Tibial nerve (tissue), 4 donors: ENCODE measurements around the gene MYO9B. TPM values are rescaled to one million over a fixed set of nuclear protein-coding genes. Genes with fewer than 3 reads are reported as not detected.

Experiments used
- DNase-seq, 2 donors: peaks; one replicate each; pipeline ENCODE4 v3.0.0-alpha.2; 2019; ENCODE audit warnings: low spot score in 2 of 2
- H3K27ac ChIP-seq, 4 donors: fragments of 200-600 bp; sonication (generic) in 3 of 4; one replicate each; pipeline ENCODE4 v1.5.1; 2017 to 2019; ENCODE audit warnings: mild to moderate bottlenecking in 1 of 4
- H3K27me3 ChIP-seq, 2 donors: fragments of 200-600 bp; sonication (generic) in 1 of 2; one replicate each; pipeline versions ENCODE4 v1.5.1 to v1.6.0; 2017 to 2019
- H3K36me3 ChIP-seq, 3 donors: fragments of 200-600 bp; sonication (generic); one replicate each; pipeline ENCODE4 v1.5.1; 2018 to 2019
- H3K4me1 ChIP-seq, 4 donors: fragments of 200-600 bp; sonication (generic) in 3 of 4; one replicate each; pipeline ENCODE4 v1.5.1; 2017 to 2019
- H3K4me3 ChIP-seq, 4 donors: fragments of 200-600 bp; sonication (generic) in 3 of 4; one replicate each; pipeline ENCODE4 v1.5.1; 2017 to 2019; ENCODE audit warnings: mild to moderate bottlenecking in 1 of 4, moderate library complexity in 1 of 4
- H3K9me3 ChIP-seq, 4 donors: fragments of 200-600 bp; sonication (generic) in 3 of 4; one replicate each; pipeline ENCODE4 v1.5.1; 2017 to 2019
- EP300 ChIP-seq, 2 donors: sonication (generic); formaldehyde crosslinking; IDR thresholded peaks; one replicate each; pipeline ENCODE4 v1.6.1; 2017; ENCODE audit warnings: antibody characterized with exemption in 2 of 2, mild to moderate bottlenecking in 1 of 2
- POLR2A ChIP-seq, 2 donors: fragments of 450-650 bp; IDR thresholded peaks; one replicate each; pipeline ENCODE4 v1.6.1; 2017; ENCODE audit warnings: antibody characterized with exemption in 2 of 2, mild to moderate bottlenecking in 2 of 2, moderate library complexity in 2 of 2
- WGBS, 2 donors: methylation state at CpG; one replicate each; pipeline ENCODE4 v1.1.5; 2018; 5-methylcytosine and 5-hydroxymethylcytosine counted together
- total RNA-seq, 4 donors: library from RNA; depleted of rRNA; stranded (reverse); fragments of >200 nt; gene quantifications; one replicate each; pipeline ENCODE4 v1.1.0, GENCODE V29; 2016
- TF ChIP-seq, protein P1 (sequence below), 5 experiments: fragments of 200-600 bp in 3 of 5; fragments of 450-650 bp in 2 of 5; sonication (generic) in 3 of 5; IDR thresholded peaks; one replicate each; pipeline ENCODE4 v1.5.1; 2016 to 2019; ENCODE audit warnings: antibody characterized with exemption in 5 of 5, mild to moderate bottlenecking in 3 of 5, moderate library complexity in 2 of 5

The MYO9B gene
- total RNA-seq, 4 donors from 2014 or later, result 61.7 to 201 (median 115) TPM

DNA sequence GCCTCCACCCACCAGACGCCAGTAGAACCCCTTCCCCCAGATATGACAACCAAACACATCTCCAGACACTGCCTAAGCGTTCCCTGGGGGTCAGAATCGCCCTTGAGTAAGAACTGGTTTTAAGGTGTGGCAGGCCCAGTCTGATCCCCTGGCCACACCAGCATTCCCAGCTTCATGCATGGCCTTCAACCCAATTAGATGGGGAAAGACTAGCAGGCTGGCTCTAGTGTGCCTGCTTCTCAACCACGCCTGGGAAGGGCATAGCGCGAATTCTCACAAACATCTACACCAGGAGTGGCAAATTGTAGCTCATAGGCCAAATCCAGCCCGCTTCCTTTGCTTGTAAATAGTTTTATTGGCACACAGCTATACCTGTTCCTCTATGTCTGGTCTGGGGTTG lies 13.9 kb upstream of the MYO9B start:
- DNase-seq, result no peak
- Histone ChIP-seq H3K36me3 (peaks cover 0 to 54% (median 15%) of the 10 kb centered on the region in 3 donors), H3K9me3 (peaks cover 0 to 33% (median 2%) of the 10 kb centered on the region in 4 donors), H3K27ac (no peak overlapping the region), H3K27me3 (no peaks in the 10 kb centered on the region), H3K4me1 (no peaks in the 10 kb centered on the region), H3K4me3 (no peak overlapping the region)
- 89 to 98% methylated on average over 7 of the region's 7 CpGs for WGBS, 2 donors
- no peak for TF ChIP-seq EP300 (IDR thresholded peaks at IDR 0.05)
- TF ChIP-seq, protein P1, sequence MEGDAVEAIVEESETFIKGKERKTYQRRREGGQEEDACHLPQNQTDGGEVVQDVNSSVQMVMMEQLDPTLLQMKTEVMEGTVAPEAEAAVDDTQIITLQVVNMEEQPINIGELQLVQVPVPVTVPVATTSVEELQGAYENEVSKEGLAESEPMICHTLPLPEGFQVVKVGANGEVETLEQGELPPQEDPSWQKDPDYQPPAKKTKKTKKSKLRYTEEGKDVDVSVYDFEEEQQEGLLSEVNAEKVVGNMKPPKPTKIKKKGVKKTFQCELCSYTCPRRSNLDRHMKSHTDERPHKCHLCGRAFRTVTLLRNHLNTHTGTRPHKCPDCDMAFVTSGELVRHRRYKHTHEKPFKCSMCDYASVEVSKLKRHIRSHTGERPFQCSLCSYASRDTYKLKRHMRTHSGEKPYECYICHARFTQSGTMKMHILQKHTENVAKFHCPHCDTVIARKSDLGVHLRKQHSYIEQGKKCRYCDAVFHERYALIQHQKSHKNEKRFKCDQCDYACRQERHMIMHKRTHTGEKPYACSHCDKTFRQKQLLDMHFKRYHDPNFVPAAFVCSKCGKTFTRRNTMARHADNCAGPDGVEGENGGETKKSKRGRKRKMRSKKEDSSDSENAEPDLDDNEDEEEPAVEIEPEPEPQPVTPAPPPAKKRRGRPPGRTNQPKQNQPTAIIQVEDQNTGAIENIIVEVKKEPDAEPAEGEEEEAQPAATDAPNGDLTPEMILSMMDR (IDR thresholded peaks at IDR 0.05), result no peak
- TF ChIP-seq POLR2A (IDR thresholded peaks at IDR 0.05), result no peak

DNA sequence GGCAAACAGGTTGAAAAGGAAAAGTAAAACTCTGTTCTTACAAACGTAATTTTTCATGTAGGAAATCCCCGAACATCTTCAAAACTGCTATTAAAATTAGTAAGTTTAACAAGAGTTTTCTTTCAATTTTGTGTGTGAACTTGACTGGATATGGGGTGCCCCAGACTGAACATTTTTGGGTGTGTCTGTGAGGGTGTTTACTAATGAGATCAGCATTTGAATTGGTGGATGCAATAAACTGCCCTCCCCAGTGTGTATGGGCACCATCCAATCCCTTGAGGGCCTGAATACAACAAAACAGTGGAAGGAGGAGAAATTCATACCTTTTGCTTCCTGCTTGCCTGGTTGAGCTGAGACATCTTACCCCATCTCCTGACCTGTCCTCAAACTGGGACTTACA lies 12.1 kb upstream of the MYO9B start:
- no peaks in the 10 kb centered on the region for H3K27me3 ChIP-seq
- H3K36me3 ChIP-seq, result peaks cover 0 to 39% (median 8%) of the 10 kb centered on the region in 3 donors
- H3K9me3 ChIP-seq, result peaks cover 0 to 21% (median 2%) of the 10 kb centered on the region in 4 donors
- DNase-seq, result no peak
- WGBS, 2 donors, result 86 to 87% methylated on average over 2 of the region's 2 CpGs
- H3K4me1 ChIP-seq, result peaks cover 0 to 7% (median 0%) of the 10 kb centered on the region in 4 donors
- H3K27ac ChIP-seq, result no peak overlapping the region
- TF ChIP-seq, protein P1 (IDR thresholded peaks at IDR 0.05), result no peak
- TF ChIP-seq POLR2A (IDR thresholded peaks at IDR 0.05) (no peak), EP300 (IDR thresholded peaks at IDR 0.05) (no peak)
- no peak overlapping the region for H3K4me3 ChIP-seq

DNA sequence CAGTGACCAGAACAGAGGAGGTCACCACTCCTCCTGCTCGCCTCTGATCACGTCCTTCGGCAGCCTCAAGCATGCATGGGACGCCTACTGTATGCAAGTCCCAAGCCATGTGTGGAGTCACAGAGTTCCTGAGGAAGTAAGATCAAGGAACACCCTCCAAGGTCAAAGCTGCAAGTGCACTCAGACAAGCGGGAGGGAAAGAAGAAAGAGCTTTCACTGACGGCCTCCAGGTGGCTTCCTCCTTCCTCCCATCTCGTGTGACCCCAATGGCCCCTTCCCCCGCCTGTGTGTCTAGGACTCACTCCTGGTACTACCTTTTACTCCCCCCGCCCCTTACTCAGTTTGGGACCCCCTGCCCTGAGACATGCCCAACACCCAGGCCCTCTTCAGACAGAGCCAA lies 6.4 kb upstream of the MYO9B start:
- TF ChIP-seq, protein P1 (IDR thresholded peaks at IDR 0.05), result no peak
- TF ChIP-seq POLR2A (IDR thresholded peaks at IDR 0.05) (no peak), EP300 (IDR thresholded peaks at IDR 0.05) (no peak)
- no peak overlapping the region for H3K4me3 ChIP-seq
- H3K27ac ChIP-seq, result no peak overlapping the region
- no peaks in the 10 kb centered on the region for H3K27me3 ChIP-seq
- peaks cover 0 to 18% (median 4%) of the 10 kb centered on the region in 4 donors for H3K4me1 ChIP-seq
- WGBS, 2 donors, result 80% methylated on average over 9 of the region's 9 CpGs
- peaks cover 0 to 3% (median 0%) of the 10 kb centered on the region in 4 donors for H3K9me3 ChIP-seq
- H3K36me3 ChIP-seq, result peaks cover 0 to 39% (median 0%) of the 10 kb centered on the region in 3 donors
- no peak for DNase-seq

DNA sequence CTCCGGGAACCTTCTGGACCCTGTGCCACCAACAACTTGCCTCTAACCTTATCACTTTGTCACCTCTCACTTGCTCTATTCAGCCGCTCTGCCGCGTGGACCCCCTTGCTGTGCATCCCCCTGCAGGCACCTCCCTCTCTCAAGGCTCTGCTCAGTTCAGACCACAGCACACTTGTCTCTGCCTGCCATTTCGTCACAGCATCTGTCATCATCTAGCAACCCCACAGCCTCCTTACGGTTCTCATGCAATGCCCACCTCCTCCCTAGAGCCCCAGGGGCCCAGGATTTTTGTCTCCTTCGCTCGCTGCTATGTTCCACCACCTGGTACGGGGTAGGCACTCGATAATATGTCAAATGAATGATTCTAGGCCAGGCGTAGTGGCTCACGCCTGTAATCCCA lies 5.2 kb upstream of the MYO9B start:
- Histone ChIP-seq H3K27ac (no peak overlapping the region), H3K36me3 (peaks cover 0 to 37% (median 0%) of the 10 kb centered on the region in 3 donors), H3K9me3 (no peaks in the 10 kb centered on the region), H3K27me3 (no peaks in the 10 kb centered on the region), H3K4me3 (no peak overlapping the region), H3K4me1 (peaks cover 0 to 25% (median 10%) of the 10 kb centered on the region in 4 donors)
- TF ChIP-seq EP300 (IDR thresholded peaks at IDR 0.05), result no peak
- TF ChIP-seq POLR2A (IDR thresholded peaks at IDR 0.05), result no peak
- TF ChIP-seq, protein P1 (IDR thresholded peaks at IDR 0.05), result no peak
- WGBS, 2 donors, result 87 to 93% methylated on average over 12 of the region's 12 CpGs
- no peak for DNase-seq

DNA sequence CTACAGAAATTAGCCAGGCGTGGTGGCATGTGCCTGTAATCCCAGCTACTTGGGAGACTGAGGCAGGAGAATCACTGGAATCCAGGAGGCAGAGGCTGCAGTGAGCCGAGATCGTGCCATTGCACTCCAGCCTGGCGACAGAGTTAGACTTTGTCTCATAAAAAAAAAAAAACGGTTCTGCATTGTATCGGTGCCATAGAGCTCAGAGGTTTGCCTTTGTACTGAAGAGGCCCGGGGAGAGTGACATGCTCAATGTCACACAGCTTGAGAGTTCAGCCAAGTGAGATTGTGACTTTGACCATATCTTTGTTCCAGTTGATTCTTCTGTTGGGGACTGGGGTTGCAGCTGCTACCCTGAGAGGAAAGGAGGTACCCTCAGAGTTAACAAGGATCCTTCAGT lies 4.7 kb upstream of the MYO9B start:
- no peak overlapping the region for H3K27ac ChIP-seq
- H3K9me3 ChIP-seq, result no peaks in the 10 kb centered on the region
- no peak overlapping the region for H3K4me3 ChIP-seq
- H3K27me3 ChIP-seq, result no peaks in the 10 kb centered on the region
- no peak for DNase-seq
- H3K36me3 ChIP-seq, result peaks cover 0 to 37% (median 0%) of the 10 kb centered on the region in 3 donors
- H3K4me1 ChIP-seq, result peaks cover 0 to 25% (median 10%) of the 10 kb centered on the region in 4 donors
- no peak for TF ChIP-seq POLR2A (IDR thresholded peaks at IDR 0.05)
- no peak for TF ChIP-seq EP300 (IDR thresholded peaks at IDR 0.05)
- TF ChIP-seq, protein P1 (IDR thresholded peaks at IDR 0.05), result no peak
- WGBS, 2 donors, result 84 to 90% methylated on average over 7 of the region's 7 CpGs
